HG02981 (cell line): Measurements from ENCODE around the gene TMEM179B.

Experiments
- ATAC-seq: cut with Tn5 transposase; IDR thresholded peaks from one replicate; pipeline ENCODE4 v1.9.1; 2021; ENCODE audit warnings: mild to moderate bottlenecking, moderate library complexity; ENCODE audit not compliant: unreplicated experiment

Gene TMEM179B

GRCh38 chr11:62831520-62832335, 44.5 kb downstream of the TMEM179B start, which contains the start of gene STX5:
STX5 (minus strand) TSS chr11:62832051; CDS start chr11:62831243, 808 bp downstream.
- ATAC-seq, result peak; percentile 83

DNA sequence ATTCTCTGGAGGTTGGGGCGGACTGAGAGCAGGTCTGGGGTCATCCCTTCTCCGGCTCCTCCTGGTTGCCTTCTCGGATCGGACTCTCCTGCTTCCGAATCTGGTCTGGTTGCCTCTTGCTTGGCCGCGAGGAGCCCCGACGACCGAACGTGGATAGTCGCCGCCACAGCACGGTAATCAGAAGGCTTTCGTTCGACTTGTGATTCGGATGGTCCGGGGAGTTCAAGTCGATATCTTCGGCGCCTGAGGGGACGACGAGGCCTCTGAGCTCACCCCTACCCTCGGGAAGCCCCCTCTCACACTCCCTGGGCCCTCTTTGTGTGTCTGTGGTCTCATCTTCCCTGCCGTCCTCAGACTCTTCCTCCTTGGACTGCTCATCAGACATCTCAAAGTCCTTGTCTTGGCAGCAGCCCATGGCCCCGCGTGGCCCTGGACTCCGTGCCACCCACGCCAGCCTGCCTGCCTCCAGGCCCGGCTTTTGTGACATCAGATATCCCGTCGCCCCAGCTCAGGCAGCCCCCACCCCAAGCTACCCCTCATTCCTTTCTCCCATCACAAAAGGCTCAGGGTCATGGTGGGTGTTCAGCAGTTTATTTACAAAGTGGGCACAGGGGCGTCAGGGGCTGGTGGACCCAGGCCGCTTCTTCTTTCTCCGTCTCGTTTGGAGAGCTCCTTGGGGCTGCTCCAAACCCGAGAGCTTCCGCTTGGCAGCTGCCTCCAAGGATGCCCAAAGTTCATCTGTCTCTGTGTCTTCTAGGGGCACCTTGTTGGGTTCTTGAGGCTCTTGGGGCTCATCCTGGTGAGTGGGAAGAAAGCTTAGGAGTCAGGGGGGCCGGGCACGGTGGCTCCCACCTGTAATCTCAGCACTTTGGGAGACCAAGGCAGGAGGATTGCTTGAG, 45.4 kb downstream of the TMEM179B start, which contains the start of gene TEX54:
Gene TEX54, minus strand, starts transcription at position 506 of the 899 bp plus-strand sequence.
- ATAC-seq, result peak; percentile 7

GRCh38 chr11:62835336-62835735, 48.1 kb downstream of the TMEM179B start:
- ATAC-seq, result no peak

DNA sequence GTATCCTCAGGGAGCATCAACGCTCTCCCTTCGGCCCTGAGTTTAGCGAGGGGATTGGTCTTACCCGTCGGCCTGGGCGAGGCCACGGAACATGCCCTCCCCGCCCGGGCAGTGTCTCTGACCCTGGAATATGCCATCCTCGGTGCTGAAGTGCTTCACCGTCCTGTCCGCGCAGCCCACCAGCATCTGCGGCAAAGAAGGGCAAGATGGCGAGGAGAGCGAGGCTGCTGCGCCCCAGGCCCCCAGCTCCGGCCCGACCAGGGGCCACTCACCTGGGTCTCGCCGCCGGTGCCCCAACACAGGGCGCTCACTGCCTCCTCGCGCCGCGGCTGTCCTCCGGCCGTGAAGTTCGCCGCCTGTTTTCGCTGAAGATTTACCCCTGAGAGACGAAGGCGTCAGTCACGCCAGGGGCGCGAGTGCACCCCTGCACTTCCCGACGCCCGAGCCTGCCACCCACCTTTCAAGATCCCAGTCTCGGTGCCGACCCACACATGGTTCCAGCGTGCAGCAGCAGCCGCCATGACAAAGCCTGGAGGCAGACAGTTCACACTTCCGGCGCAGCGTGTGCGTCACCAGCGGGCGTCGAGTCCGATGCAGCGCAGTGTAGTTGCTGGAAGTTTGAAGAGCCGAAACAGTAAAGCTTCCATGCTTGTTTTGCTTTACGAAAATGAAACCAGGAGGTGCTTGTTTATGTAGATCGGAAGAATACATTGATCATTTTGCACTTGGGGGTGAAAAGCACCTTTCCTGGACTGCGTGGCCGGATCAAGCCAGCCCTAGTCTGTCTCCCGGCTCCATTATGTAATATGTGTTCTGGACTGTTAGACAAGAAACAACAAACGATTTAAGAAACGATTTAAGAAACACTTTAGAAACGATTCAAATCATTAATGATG, 52.1 kb downstream of the TMEM179B start, which contains the start of gene WDR74:
Gene WDR74, minus strand, starts transcription at position 541 of the 896 bp plus-strand sequence. Its CDS starts 20 bp downstream, at position 521.
- ATAC-seq, result peak; percentile 40
